ENCODE measurements around the gene HELZ. TPM values are rescaled to one million over a fixed set of nuclear protein-coding genes. Genes with fewer than 3 reads are reported as not detected.
"Not testable (repeated sequence)": the region's sequence is repeated elsewhere in the genome, so short reads cannot be mapped to it uniquely, and the experiment has no call there.

Gene HELZ
- total RNA-seq, 1 donor from 2014 or later, result 51.1 TPM

DNA sequence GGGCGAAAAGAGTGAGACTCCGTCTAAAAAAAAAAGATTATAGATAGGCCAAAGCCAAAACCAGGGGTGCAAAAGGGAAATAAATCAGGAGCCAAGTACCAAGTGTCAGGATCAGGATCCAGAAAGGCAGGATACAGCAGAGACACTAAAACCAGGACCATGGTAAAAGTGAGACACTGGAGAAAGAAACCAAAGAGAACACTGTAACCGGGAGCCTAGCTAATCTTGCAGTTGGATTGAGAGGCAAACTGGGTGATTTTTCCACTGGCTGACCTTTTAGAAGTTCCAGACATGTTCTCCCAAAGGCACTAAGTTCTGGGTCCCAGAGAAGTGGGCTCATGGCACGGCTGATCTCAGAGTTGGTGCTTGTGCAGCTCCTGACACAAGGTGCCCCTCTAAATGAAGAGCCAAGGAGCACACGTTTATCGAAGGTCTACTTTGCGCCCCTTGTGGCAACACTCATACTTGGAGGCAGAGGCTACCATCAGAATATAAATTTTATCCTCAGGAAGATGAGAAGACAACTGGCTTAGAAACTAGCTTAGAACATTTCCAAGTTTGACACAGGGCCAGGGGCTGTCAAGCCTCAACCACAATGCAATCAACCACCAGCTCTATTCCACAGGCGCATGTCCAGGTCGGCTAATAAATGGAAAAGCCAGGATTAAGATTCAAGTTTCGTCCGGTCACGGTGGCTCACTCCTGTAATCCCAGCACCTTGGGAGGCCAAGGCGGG, 27.5 kb upstream of the HELZ start:
- FAIRE-seq (no peak), DNase-seq (ENCODE audit: low read depth) (no peak)
- TF ChIP-seq, protein P1, sequence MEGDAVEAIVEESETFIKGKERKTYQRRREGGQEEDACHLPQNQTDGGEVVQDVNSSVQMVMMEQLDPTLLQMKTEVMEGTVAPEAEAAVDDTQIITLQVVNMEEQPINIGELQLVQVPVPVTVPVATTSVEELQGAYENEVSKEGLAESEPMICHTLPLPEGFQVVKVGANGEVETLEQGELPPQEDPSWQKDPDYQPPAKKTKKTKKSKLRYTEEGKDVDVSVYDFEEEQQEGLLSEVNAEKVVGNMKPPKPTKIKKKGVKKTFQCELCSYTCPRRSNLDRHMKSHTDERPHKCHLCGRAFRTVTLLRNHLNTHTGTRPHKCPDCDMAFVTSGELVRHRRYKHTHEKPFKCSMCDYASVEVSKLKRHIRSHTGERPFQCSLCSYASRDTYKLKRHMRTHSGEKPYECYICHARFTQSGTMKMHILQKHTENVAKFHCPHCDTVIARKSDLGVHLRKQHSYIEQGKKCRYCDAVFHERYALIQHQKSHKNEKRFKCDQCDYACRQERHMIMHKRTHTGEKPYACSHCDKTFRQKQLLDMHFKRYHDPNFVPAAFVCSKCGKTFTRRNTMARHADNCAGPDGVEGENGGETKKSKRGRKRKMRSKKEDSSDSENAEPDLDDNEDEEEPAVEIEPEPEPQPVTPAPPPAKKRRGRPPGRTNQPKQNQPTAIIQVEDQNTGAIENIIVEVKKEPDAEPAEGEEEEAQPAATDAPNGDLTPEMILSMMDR (IDR thresholded peaks at IDR 0.05; ENCODE audit: insufficient read depth, low read length, severe bottlenecking), result no peak
- Histone ChIP-seq H3K4me3 (ENCODE audit: low read depth, low read length) (no peak overlapping the region), H3K27me3 (ENCODE audit: control insufficient read depth, insufficient read depth, low read length) (no peaks in the 10 kb centered on the region), H3K36me3 (ENCODE audit: control insufficient read depth, insufficient read depth, low read length) (no peaks in the 10 kb centered on the region)

DNA sequence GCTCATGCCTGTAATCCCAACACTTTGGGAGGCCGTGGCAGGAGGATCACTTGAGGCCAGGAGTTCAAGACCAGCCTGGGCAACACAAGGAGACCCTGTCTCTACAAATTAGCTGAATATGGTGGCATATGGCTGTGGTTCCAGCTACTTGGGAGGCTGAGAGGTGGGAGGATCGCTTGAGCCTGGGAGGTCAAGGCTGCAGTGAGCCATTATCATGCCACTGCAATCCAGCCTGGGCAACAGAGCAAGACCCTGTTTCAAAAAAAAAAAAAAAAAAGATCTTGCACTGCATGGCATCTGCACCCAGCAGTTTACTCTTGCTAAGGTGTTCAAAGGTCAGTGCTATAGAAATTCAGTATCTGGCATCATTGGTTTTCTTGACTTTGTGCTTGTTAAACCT, 26.2 kb upstream of the HELZ start:
- not testable (repeated sequence) for FAIRE-seq; H3K4me3 ChIP-seq (ENCODE audit: low read depth, low read length); DNase-seq (ENCODE audit: low read depth)

GRCh38 chr17:67270416-67270815, 25.4 kb upstream of the HELZ start:
- FAIRE-seq (no peak), DNase-seq (ENCODE audit: low read depth) (no peak)
- TF ChIP-seq, protein P1 (IDR thresholded peaks at IDR 0.05; ENCODE audit: insufficient read depth, low read length, severe bottlenecking), result no peak
- H3K27me3 ChIP-seq (ENCODE audit: control insufficient read depth, insufficient read depth, low read length), result no peaks in the 10 kb centered on the region
- no peak overlapping the region for H3K4me3 ChIP-seq (ENCODE audit: low read depth, low read length)
- H3K36me3 ChIP-seq (ENCODE audit: control insufficient read depth, insufficient read depth, low read length), result no peaks in the 10 kb centered on the region

More for the DNA sequence above, 26.2 kb upstream of the HELZ start:
- not testable (repeated sequence) for H3K36me3 ChIP-seq (ENCODE audit: control insufficient read depth, insufficient read depth, low read length); H3K27me3 ChIP-seq (ENCODE audit: control insufficient read depth, insufficient read depth, low read length)

- FAIRE-seq (no peak), DNase-seq (ENCODE audit: low read depth) (no peak)
- TF ChIP-seq, protein P1 (IDR thresholded peaks at IDR 0.05; ENCODE audit: insufficient read depth, low read length, severe bottlenecking), result no peak
- H3K27me3 ChIP-seq (ENCODE audit: control insufficient read depth, insufficient read depth, low read length), result no peaks in the 10 kb centered on the region
- no peak overlapping the region for H3K4me3 ChIP-seq (ENCODE audit: low read depth, low read length)
- H3K36me3 ChIP-seq (ENCODE audit: control insufficient read depth, insufficient read depth, low read length), result no peaks in the 10 kb centered on the region
These were observed 21.5 kb upstream of the HELZ start for GRCh38 chr17:67266496-67266895.

GRCh38 chr17:67265436-67266019, 20.5 kb upstream of the HELZ start:
- TF ChIP-seq, protein P1 (IDR thresholded peaks at IDR 0.05; ENCODE audit: insufficient read depth, low read length, severe bottlenecking), result no peak
- DNase-seq (ENCODE audit: low read depth), result no peak
- H3K36me3 ChIP-seq (ENCODE audit: control insufficient read depth, insufficient read depth, low read length), result no peaks in the 10 kb centered on the region
- no peak overlapping the region for H3K4me3 ChIP-seq (ENCODE audit: low read depth, low read length)
- H3K27me3 ChIP-seq (ENCODE audit: control insufficient read depth, insufficient read depth, low read length), result no peaks in the 10 kb centered on the region
- FAIRE-seq, result no peak

DNA sequence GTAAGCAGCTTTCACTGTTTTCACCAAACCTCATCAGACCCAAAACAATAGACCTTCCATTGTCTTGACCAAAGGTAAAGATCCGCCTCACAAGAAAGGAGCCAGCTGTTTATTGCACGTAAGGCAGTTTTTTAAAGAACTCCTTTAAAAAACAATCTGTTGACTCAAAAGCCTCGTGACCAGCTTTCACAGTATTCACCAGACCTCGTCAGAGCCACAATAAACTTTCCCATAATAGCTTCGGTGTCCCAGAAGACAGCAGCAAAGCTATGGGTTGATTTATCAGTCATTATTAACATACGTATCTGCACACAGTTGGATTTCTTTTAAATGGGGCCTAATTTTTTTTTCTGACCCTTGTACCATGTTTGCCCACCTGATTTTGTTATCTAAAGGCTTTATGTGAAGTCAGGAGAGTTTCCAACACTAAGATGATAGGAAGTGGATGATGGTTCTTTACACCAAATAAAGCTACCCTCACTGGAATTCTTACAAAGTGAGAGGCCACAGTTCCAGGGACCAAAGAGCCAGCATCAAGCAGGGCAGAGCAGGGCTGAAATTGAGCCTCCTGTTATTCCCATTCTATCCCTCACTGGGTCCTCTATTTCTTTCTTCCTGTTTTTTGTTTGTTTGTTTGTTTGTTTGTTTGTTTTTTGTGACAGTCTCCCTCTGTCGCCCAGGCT, 17.6 kb upstream of the HELZ start:
- DNase-seq (ENCODE audit: low read depth), result no peak
- Histone ChIP-seq H3K27me3 (ENCODE audit: control insufficient read depth, insufficient read depth, low read length) (no peaks in the 10 kb centered on the region), H3K4me3 (ENCODE audit: low read depth, low read length) (no peak overlapping the region), H3K36me3 (ENCODE audit: control insufficient read depth, insufficient read depth, low read length) (no peaks in the 10 kb centered on the region)
- TF ChIP-seq, protein P1 (IDR thresholded peaks at IDR 0.05; ENCODE audit: insufficient read depth, low read length, severe bottlenecking), result no peak
- FAIRE-seq, result no peak

Data from bronchial epithelial cell (primary cell).